MCF 10A (cell line): ENCODE measurements around the gene FN3K. TPM values are rescaled to one million over a fixed set of nuclear protein-coding genes. Genes with fewer than 3 reads are reported as not detected.
"Not testable (repeated sequence)": the region's sequence is repeated elsewhere in the genome, so short reads cannot be mapped to it uniquely, and the experiment has no call there.

Source experiments
- BruUV-seq: library from RNA; stranded (reverse); fragments of 400-500 nt; replicated peaks from 2 replicates; lab custom pipeline; 2021; lab: Mats Ljungman, UMichigan
- CTCF ChIA-PET: fragments of 300-600 bp; sonication (Branson Sonifier 250); formaldehyde crosslinking; extraction: SDS; loops from one replicate; lab custom pipeline; 2021; ENCODE audit warnings: antibody characterized with exemption, inconsistent platforms; lab: Yijun Ruan, JAX
- POLR2A ChIA-PET: fragments of 300-600, 350-650 bp; sonication (Branson Sonifier 250); formaldehyde crosslinking; extraction: SDS; loops from one replicate; lab custom pipeline; 2020; ENCODE audit warnings: antibody characterized with exemption, inconsistent platforms; lab: Yijun Ruan, JAX
- DNase-seq: peaks from one replicate; pipeline ENCODE4 v3.0.0-alpha.2; 2018; ENCODE audit not compliant: unreplicated experiment
- H3K27ac Mint-ChIP-seq: one replicate; pipeline ENCODE4 v1.8.0; 2022; ENCODE audit warnings: mild to moderate bottlenecking, low read depth, mixed read lengths; ENCODE audit not compliant: unreplicated experiment
- H3K27me3 Mint-ChIP-seq: one replicate; pipeline ENCODE4 v1.8.0; 2022; ENCODE audit warnings: mixed read lengths; ENCODE audit not compliant: insufficient read depth, unreplicated experiment
- H3K36me3 Mint-ChIP-seq: one replicate; pipeline ENCODE4 v1.8.0; 2022; ENCODE audit warnings: mild to moderate bottlenecking, moderate library complexity, mixed read lengths; ENCODE audit not compliant: insufficient read depth, unreplicated experiment
- H3K4me1 Mint-ChIP-seq: one replicate; pipeline ENCODE4 v1.8.0; 2022; ENCODE audit warnings: mixed read lengths; ENCODE audit not compliant: insufficient read depth, unreplicated experiment
- H3K4me3 Mint-ChIP-seq: one replicate; pipeline ENCODE4 v1.8.0; 2022; ENCODE audit warnings: mild to moderate bottlenecking, moderate library complexity, mixed read lengths; ENCODE audit not compliant: unreplicated experiment
- H3K9me3 Mint-ChIP-seq: one replicate; pipeline ENCODE4 v1.8.0; 2022; ENCODE audit warnings: mixed read lengths; ENCODE audit not compliant: unreplicated experiment
- CTCF ChIP-seq: fragments of 200-600 bp; IDR thresholded peaks from one replicate; pipeline ENCODE4 v1.8.0; 2022; ENCODE audit warnings: antibody characterized with exemption, mild to moderate bottlenecking; ENCODE audit not compliant: unreplicated experiment
- intact Hi-C: fragments of 100-400 bp; cut with micrococcal nuclease; formaldehyde crosslinking; loops from 2 replicates; pipeline ENCODE4 v1.14.1; 2022
- total RNA-seq: library from RNA; stranded (reverse); gene quantifications from 2 replicates; pipeline ENCODE4 v1.2.3, GENCODE V29; 2022

The FN3K gene
- total RNA-seq, 1 experiment from 2014 or later = 1.3 TPM

- Mint-ChIP-seq H3K9me3 (no peaks in the 10 kb centered on the region), H3K4me3 (no peak overlapping the region), H3K27me3 (no peaks in the 10 kb centered on the region), H3K4me1 (peaks cover 8% of the 10 kb centered on the region), H3K36me3 (peaks cover 21% of the 10 kb centered on the region), H3K27ac (no peak overlapping the region)
- BruUV-seq = no TSS peak
- ChIA-PET CTCF (interaction anchor here (0.6 to 2.4 kb wide), 27 partner anchors 9 to 425 kb away, joined by 3 to 14 read pairs (median 3); no protein-coding TSS in a partner anchor), POLR2A (interaction anchor here (0.6 to 1.8 kb wide), 4 partner anchors 54 to 103 kb away, joined by 3 to 16 read pairs (median 3); partner anchors contain the start of gene FN3KRP)
- intact Hi-C loops = loop anchor here (1.0 to 2.0 kb wide), 2 partner anchors 132 to 295 kb away; no protein-coding TSS in a partner anchor
- peak; percentile 81 for DNase-seq
- peak; percentile 98 for TF ChIP-seq CTCF
Measured at GRCh38 chr17:82781894-82782274, 46.5 kb downstream of the FN3K start.

- Mint-ChIP-seq H3K9me3 (no peaks in the 10 kb centered on the region), H3K4me3 (no peak overlapping the region), H3K36me3 (peaks cover 23% of the 10 kb centered on the region), H3K27ac (no peak overlapping the region), H3K4me1 (peaks cover 17% of the 10 kb centered on the region), H3K27me3 (no peaks in the 10 kb centered on the region)
- no TSS peak for BruUV-seq
- ChIA-PET CTCF (interaction anchor here (0.6 to 2.4 kb wide), 5 partner anchors 29 to 424 kb away, joined by 3 to 14 read pairs (median 3); no protein-coding TSS in a partner anchor), POLR2A (interaction anchor here (1.8 kb wide), 1 partner anchor 93 kb away, joined by 16 read pairs; no protein-coding TSS in a partner anchor)
- TF ChIP-seq CTCF = no peak
- intact Hi-C loops = loop anchor here (2.0 kb wide), 1 partner anchor 294 kb away; no protein-coding TSS in a partner anchor
- DNase-seq = no peak
Measured at GRCh38 chr17:82782657-82783207, 47.3 kb downstream of the FN3K start.

GRCh38 chr17:82783498-82783897, 48.1 kb downstream of the FN3K start:
- DNase-seq = no peak
- H3K4me3 Mint-ChIP-seq = no peak overlapping the region
- no TSS peak for BruUV-seq
- H3K27ac Mint-ChIP-seq = no peak overlapping the region
- CTCF ChIA-PET = interaction anchor here (0.6 kb wide), 1 partner anchor 127 kb away, joined by 3 read pairs; no protein-coding TSS in a partner anchor
- no peaks in the 10 kb centered on the region for H3K9me3 Mint-ChIP-seq
- POLR2A ChIA-PET = no interaction called here
- peaks cover 22% of the 10 kb centered on the region for H3K4me1 Mint-ChIP-seq
- no peak for TF ChIP-seq CTCF
- intact Hi-C loops = loop anchor here (2.0 kb wide), 1 partner anchor 293 kb away; no protein-coding TSS in a partner anchor
- H3K27me3 Mint-ChIP-seq = no peaks in the 10 kb centered on the region
- peaks cover 30% of the 10 kb centered on the region for H3K36me3 Mint-ChIP-seq

GRCh38 chr17:82785581-82785980, 50.2 kb downstream of the FN3K start:
- peaks cover 26% of the 10 kb centered on the region for H3K4me1 Mint-ChIP-seq
- H3K27me3 Mint-ChIP-seq = not testable (repeated sequence)

More at GRCh38 chr17:82785581-82785980, 50.2 kb downstream of the FN3K start:
- H3K27ac Mint-ChIP-seq, H3K4me3 Mint-ChIP-seq, BruUV-seq, H3K9me3 Mint-ChIP-seq, DNase-seq, intact Hi-C loops: not testable (repeated sequence)
- ChIA-PET POLR2A (interaction anchor here (0.6 to 2.8 kb wide), 3 partner anchors 50 to 90 kb away, joined by 4 to 52 read pairs (median 11); no protein-coding TSS in a partner anchor), CTCF (interaction anchor here (0.6 to 1.1 kb wide), 2 partner anchors 34 to 290 kb away, joined by 3 read pairs; no protein-coding TSS in a partner anchor)
- H3K36me3 Mint-ChIP-seq = peaks cover 25% of the 10 kb centered on the region
